ENCODE results near the gene HMX2. TPM values are rescaled to one million over a fixed set of nuclear protein-coding genes. Genes with fewer than 3 reads are reported as not detected.

Gene HMX2, protein sequence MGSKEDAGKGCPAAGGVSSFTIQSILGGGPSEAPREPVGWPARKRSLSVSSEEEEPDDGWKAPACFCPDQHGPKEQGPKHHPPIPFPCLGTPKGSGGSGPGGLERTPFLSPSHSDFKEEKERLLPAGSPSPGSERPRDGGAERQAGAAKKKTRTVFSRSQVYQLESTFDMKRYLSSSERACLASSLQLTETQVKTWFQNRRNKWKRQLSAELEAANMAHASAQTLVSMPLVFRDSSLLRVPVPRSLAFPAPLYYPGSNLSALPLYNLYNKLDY
- total RNA-seq = not detected in 3 replicates

DNA sequence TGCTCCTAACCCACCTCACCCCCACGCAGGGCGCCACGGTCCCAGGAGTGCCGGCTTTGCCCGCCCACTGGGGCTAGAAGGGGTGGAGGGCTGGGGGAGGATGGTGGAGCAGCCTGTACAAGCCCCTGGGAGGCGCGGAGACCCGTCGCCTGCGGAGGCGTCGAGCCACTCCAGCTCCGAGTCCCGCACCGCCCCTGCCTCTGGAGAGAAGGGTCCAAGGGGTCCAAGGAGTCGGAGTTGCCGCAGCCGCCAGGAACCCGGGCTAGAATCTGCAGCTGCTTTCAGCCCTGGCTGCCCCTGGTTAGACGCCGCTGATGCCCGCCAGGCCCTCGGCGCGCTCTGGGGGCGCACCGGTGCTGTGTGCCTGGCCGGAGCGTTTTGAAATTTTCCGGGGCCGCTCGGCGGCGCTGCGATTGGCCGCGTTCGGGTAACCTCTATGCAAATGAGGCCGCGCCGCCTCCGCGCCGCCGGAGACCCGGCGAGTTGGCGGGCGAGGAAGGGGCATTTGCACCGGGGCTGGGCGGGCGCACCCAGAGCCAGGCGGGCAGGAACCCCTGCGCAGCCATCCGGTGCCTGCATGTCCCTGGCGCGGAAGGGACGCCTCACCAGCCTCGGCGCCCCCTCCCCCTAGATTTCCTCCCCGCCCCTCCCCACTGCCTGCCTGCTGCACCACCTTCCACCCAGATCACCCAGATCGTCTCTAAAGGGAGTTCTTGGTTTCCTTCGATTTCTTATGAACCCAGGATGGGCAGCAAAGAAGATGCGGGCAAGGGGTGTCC lies at the start of gene HMX2:
TSS of gene HMX2 (plus strand) at position 502 of the 779 bp plus-strand sequence. CDS start at position 745, 243 bp downstream.
- no peak within 1 kb of the TSS for H3K27ac Mint-ChIP-seq
- no peaks in the 10 kb centered on the region for H3K36me3 Mint-ChIP-seq
- H3K27me3 Mint-ChIP-seq (ENCODE audit: low read depth) = peaks cover 94% of the 10 kb centered on the region
- DNase-seq (ENCODE audit: low spot score in 2 of 2, unreplicated experiment in 2 of 2) = no peak
- H3K9me3 Mint-ChIP-seq = no peaks in the 10 kb centered on the region
- TF ChIP-seq, protein P1, sequence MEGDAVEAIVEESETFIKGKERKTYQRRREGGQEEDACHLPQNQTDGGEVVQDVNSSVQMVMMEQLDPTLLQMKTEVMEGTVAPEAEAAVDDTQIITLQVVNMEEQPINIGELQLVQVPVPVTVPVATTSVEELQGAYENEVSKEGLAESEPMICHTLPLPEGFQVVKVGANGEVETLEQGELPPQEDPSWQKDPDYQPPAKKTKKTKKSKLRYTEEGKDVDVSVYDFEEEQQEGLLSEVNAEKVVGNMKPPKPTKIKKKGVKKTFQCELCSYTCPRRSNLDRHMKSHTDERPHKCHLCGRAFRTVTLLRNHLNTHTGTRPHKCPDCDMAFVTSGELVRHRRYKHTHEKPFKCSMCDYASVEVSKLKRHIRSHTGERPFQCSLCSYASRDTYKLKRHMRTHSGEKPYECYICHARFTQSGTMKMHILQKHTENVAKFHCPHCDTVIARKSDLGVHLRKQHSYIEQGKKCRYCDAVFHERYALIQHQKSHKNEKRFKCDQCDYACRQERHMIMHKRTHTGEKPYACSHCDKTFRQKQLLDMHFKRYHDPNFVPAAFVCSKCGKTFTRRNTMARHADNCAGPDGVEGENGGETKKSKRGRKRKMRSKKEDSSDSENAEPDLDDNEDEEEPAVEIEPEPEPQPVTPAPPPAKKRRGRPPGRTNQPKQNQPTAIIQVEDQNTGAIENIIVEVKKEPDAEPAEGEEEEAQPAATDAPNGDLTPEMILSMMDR (IDR thresholded peaks at IDR 0.05; ENCODE audit: unreplicated experiment) = no peak
- H3K4me3 Mint-ChIP-seq = peak within 1 kb of the TSS; percentile 22
- peaks cover 20% of the 10 kb centered on the region for H3K4me1 Mint-ChIP-seq

DNA sequence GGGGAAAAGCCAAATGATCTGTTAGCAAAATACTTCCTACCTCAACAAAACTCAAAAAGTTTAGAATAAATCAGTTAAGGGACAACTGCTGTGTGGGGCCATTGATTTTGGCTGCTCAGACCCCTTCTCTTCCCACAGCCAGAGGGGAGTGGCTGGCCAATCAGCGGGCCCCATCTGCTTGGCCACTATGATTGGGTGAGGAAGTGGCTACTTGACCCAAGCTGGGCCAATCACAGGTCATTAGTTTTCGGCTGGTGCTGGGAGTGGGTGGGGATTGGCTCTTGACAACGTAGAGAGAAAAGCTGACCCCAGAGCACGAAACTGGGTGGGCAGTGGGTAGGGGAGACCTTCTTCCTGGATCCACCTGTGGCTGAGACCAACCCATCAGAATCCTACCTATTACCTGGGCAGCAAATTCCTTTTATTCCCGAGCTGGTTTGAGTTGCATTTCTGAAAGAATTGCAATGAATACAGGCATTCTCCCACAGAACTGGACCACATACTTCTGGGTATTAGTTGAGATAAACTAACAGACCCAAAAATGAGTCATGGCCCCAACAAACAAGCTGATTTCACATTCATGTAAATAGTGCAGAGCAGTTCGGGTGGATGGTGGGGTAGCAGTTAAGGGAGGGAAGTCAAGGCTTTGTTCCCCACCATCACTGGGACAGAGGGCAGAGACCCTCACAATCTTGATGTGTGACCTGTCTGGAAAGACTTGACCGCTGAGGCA lies 47.7 kb upstream of the HMX2 start:
- Mint-ChIP-seq H3K36me3 (no peaks in the 10 kb centered on the region), H3K9me3 (no peaks in the 10 kb centered on the region), H3K27me3 (ENCODE audit: low read depth) (peaks cover 80% of the 10 kb centered on the region), H3K27ac (no peak overlapping the region), H3K4me1 (no peaks in the 10 kb centered on the region), H3K4me3 (no peak overlapping the region)
- DNase-seq (ENCODE audit: low spot score in 2 of 2, unreplicated experiment in 2 of 2) = no peak
- TF ChIP-seq, protein P1 (IDR thresholded peaks at IDR 0.05; ENCODE audit: unreplicated experiment) = no peak

DNA sequence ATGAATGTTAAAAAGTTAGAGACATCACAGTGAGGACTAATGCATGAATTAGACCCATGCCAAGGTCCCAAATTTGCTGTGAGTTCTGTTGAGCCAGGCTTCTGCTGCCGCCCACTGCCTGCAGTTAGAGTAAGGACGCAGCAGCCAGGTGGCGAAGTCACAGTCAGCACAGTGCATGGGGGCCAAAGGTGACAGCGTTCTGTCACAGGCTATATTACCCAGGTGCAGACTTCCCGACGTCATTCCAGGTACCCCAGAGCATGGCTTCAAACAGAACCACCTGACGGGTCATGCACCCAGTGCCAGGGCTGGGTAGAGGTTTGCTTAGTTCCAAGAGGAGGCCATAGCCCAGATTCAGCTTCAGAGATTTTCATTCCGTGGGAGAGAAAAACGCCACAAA lies 46.1 kb upstream of the HMX2 start:
- no peak for DNase-seq (ENCODE audit: low spot score in 2 of 2, unreplicated experiment in 2 of 2)
- Mint-ChIP-seq H3K4me3 (no peak overlapping the region), H3K36me3 (no peaks in the 10 kb centered on the region), H3K9me3 (no peaks in the 10 kb centered on the region), H3K27ac (no peak overlapping the region), H3K27me3 (ENCODE audit: low read depth) (peaks cover 78% of the 10 kb centered on the region), H3K4me1 (no peaks in the 10 kb centered on the region)
- TF ChIP-seq, protein P1 (IDR thresholded peaks at IDR 0.05; ENCODE audit: unreplicated experiment) = no peak

DNA sequence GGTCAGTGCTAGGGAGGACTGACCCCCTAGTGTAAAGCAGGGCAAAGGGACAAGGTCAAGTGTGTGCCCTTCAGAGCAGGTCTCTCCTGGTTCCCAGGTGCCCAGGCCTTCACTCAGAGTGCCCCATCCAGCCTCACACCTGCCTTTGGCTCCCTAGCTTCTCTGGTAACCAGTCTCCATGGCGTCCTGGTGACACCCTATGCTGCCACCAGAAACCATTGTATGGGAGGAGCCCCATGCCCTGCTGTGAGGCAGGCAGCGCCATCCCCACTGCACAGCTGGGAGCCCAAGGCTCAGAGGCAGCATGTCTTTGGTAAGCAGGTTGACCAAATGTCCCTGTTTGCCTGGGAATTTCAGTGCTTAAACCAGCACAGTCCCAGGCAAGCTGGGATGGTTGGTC lies 45.3 kb upstream of the HMX2 start:
- Mint-ChIP-seq H3K9me3 (no peaks in the 10 kb centered on the region), H3K27ac (no peak overlapping the region), H3K36me3 (no peaks in the 10 kb centered on the region), H3K27me3 (ENCODE audit: low read depth) (peaks cover 72% of the 10 kb centered on the region), H3K4me3 (no peak overlapping the region), H3K4me1 (no peaks in the 10 kb centered on the region)
- no peak for DNase-seq (ENCODE audit: low spot score in 2 of 2, unreplicated experiment in 2 of 2)
- TF ChIP-seq, protein P1 (IDR thresholded peaks at IDR 0.05; ENCODE audit: unreplicated experiment) = no peak

DNA sequence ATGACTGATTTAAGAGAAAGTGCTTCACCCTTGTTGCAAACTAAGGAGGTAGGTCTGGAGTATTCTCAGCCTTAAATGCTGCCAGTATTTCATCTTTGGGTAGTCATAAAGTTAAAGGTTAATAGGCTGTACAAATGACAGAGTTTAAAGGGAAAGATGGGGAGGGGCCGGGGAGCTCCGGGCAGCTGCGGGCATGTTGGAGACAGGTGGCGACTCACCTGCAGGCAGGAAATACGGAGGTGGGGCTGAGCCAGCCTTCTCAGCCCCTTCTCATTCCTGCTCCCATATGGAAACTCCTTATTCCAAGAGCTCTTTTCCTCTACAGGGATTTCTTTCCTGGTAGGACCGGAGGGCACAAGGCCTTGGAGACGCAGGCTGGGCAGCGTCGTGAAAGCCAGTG lies 44.0 kb upstream of the HMX2 start:
- H3K36me3 Mint-ChIP-seq = no peaks in the 10 kb centered on the region
- no peaks in the 10 kb centered on the region for H3K4me1 Mint-ChIP-seq

More for the DNA sequence above, 44.0 kb upstream of the HMX2 start:
- Mint-ChIP-seq H3K27me3 (ENCODE audit: low read depth) (peaks cover 62% of the 10 kb centered on the region), H3K9me3 (no peaks in the 10 kb centered on the region), H3K4me3 (no peak overlapping the region), H3K27ac (no peak overlapping the region)
- TF ChIP-seq, protein P1 (IDR thresholded peaks at IDR 0.05; ENCODE audit: unreplicated experiment) = no peak
- DNase-seq (ENCODE audit: low spot score in 2 of 2, unreplicated experiment in 2 of 2) = no peak

Measured in mesothelial cell of epicardium (in vitro differentiated cells).